DND-41 (cell line): Measurements from ENCODE around the gene PPM1M.

Experiments used
- EZH2 ChIP-seq: IDR thresholded peaks from 3 replicates; pipeline ENCODE4 v1.6.1; 2012; ENCODE audit warnings: borderline replicate concordance, low read depth, mild to moderate bottlenecking, moderate library complexity, low read length, inconsistent platforms; ENCODE audit not compliant: severe bottlenecking
- TF ChIP-seq, protein P1 (sequence below): IDR thresholded peaks from 2 replicates; pipeline ENCODE4 v1.5.1; 2012; ENCODE audit warnings: borderline replicate concordance, low read length, moderate library complexity, mild to moderate bottlenecking; ENCODE audit not compliant: poor library complexity, severe bottlenecking; ENCODE audit errors: extremely low read depth

DNA sequence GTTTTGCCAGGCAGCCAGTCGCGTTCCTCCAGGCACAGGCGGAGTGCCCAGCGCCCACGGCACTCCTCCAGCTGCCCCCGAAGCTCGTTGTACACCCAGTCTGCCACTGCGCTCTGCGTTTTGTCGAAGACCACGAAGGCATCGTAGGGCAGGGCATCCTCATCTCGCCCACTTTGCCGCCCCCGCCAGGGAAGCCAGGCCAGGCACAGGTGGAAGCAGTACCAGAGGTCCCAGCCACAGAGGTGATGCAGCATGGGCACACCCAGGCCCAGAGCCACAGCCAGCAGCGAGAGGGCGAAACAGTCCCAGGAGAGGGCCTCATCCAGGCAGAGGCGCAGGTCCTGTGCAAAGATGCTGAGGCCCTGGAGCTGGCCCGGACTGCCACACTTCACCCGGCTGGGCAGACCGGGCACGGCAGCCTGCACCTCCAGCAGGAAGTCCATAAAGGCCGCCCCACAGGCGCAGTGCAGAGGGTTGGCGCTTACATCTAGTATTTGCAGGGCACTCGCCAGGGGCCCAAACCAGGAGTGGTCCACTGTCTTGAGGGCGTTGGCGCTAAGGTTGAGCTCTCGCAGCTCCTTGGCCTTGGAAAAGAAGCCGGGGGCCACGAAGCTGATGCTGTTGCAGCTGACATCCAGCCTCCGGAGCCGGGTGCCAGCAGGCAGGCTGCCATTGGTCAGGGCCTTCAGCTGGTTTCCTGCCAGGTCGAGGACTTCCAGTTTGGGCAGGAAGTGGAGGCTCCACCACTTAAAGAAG lies 23.8 kb upstream of the PPM1M start:
- TF ChIP-seq, protein P1, sequence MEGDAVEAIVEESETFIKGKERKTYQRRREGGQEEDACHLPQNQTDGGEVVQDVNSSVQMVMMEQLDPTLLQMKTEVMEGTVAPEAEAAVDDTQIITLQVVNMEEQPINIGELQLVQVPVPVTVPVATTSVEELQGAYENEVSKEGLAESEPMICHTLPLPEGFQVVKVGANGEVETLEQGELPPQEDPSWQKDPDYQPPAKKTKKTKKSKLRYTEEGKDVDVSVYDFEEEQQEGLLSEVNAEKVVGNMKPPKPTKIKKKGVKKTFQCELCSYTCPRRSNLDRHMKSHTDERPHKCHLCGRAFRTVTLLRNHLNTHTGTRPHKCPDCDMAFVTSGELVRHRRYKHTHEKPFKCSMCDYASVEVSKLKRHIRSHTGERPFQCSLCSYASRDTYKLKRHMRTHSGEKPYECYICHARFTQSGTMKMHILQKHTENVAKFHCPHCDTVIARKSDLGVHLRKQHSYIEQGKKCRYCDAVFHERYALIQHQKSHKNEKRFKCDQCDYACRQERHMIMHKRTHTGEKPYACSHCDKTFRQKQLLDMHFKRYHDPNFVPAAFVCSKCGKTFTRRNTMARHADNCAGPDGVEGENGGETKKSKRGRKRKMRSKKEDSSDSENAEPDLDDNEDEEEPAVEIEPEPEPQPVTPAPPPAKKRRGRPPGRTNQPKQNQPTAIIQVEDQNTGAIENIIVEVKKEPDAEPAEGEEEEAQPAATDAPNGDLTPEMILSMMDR = no peak
- TF ChIP-seq EZH2 = no peak
